HG03139 (cell line): ENCODE measurements around the gene EIF1.
A peak's percentile ranks its signal among the peaks of the same experiment; 100 is the strongest.
"Not testable (repeated sequence)": the region's sequence is repeated elsewhere in the genome, so short reads cannot be mapped to it uniquely, and the experiment has no call there.

ENCODE experiments used
- ATAC-seq: cut with Tn5 transposase; IDR thresholded peaks from one replicate; pipeline ENCODE4 v1.9.1; 2021; ENCODE audit not compliant: unreplicated experiment

The EIF1 gene

GRCh38 chr17:41688641-41689496 lies at the start of gene EIF1:
Gene EIF1, plus strand, starts transcription at chr17:41688885. Its CDS starts 154 bp downstream, at chr17:41689039.
- peak; percentile 69 for ATAC-seq

- no peak for ATAC-seq
Measured at GRCh38 chr17:41638941-41639340, 49.7 kb upstream of the EIF1 start.

- ATAC-seq = no peak
Measured at GRCh38 chr17:41639492-41640473, 48.9 kb upstream of the EIF1 start.

GRCh38 chr17:41640596-41640995 lies 48.1 kb upstream of the EIF1 start:
- ATAC-seq = not testable (repeated sequence)

GRCh38 chr17:41642252-41643156 lies 46.2 kb upstream of the EIF1 start:
- no peak for ATAC-seq

- ATAC-seq = no peak
Measured at GRCh38 chr17:41647038-41647813, 41.5 kb upstream of the EIF1 start.

GRCh38 chr17:41647940-41648410 lies 40.7 kb upstream of the EIF1 start:
- ATAC-seq = no peak

- ATAC-seq = peak; percentile 65
Measured at GRCh38 chr17:41648411-41649195, 40.1 kb upstream of the EIF1 start.

- no peak for ATAC-seq
Measured at GRCh38 chr17:41649923-41650519, 38.7 kb upstream of the EIF1 start.

GRCh38 chr17:41650794-41651624 lies 37.7 kb upstream of the EIF1 start:
- ATAC-seq = no peak

GRCh38 chr17:41651625-41652460 lies 36.8 kb upstream of the EIF1 start:
- no peak for ATAC-seq

GRCh38 chr17:41652461-41652970 lies 36.2 kb upstream of the EIF1 start:
- no peak for ATAC-seq

- no peak for ATAC-seq
Measured at GRCh38 chr17:41653421-41653820, 35.3 kb upstream of the EIF1 start.

- ATAC-seq = no peak
Measured at GRCh38 chr17:41653892-41654677, 34.6 kb upstream of the EIF1 start.

- ATAC-seq = no peak
Measured at GRCh38 chr17:41654678-41655607, 33.7 kb upstream of the EIF1 start.
